Stimulated activated CD8-positive, alpha-beta memory T cell treated with anti-CD3 and anti-CD28 coated beads, Interleukin-12 subunit alpha, Interleukin-12 subunit beta, amount 100 ng/mL, for 1 hour (primary cell): ENCODE results near the gene NAIF1.
"Not testable (repeated sequence)": the region's sequence is repeated elsewhere in the genome, so short reads cannot be mapped to it uniquely, and the experiment has no call there.

Source experiments
- DNase-seq: peaks from one replicate; pipeline ENCODE4 v3.0.0-alpha.2; 2020; ENCODE audit warnings: low read depth

NAIF1 gene

GRCh38 chr9:128085943-128086342 is 18.8 kb upstream of the NAIF1 start:
- no peak for DNase-seq

- no peak for DNase-seq
These were observed 17.6 kb upstream of the NAIF1 start for GRCh38 chr9:128084746-128085145.

GRCh38 chr9:128082151-128082550 is 15.0 kb upstream of the NAIF1 start:
- no peak for DNase-seq

GRCh38 chr9:128081056-128081455 is 13.9 kb upstream of the NAIF1 start:
- DNase-seq, result no peak

GRCh38 chr9:128080206-128080605 is 13.1 kb upstream of the NAIF1 start:
- DNase-seq, result no peak

- no peak for DNase-seq
These were observed 11.6 kb upstream of the NAIF1 start for GRCh38 chr9:128078504-128079434.

GRCh38 chr9:128077847-128078503 is 10.9 kb upstream of the NAIF1 start:
- no peak for DNase-seq

GRCh38 chr9:128073253-128073886 is 6.2 kb upstream of the NAIF1 start:
- no peak for DNase-seq

GRCh38 chr9:128072144-128073021 is 5.3 kb upstream of the NAIF1 start:
- peak; percentile 46 for DNase-seq

GRCh38 chr9:128071475-128071874 is 4.4 kb upstream of the NAIF1 start:
- not testable (repeated sequence) for DNase-seq

- no peak for DNase-seq
These were observed 3.8 kb upstream of the NAIF1 start for GRCh38 chr9:128070874-128071273.

- DNase-seq, result no peak
These were observed 1.5 kb upstream of the NAIF1 start for GRCh38 chr9:128068386-128069205.

- peak; percentile 100 for DNase-seq
These were observed 695 bp upstream of the NAIF1 start, which contains the start of gene SLC25A25 for GRCh38 chr9:128067645-128068385. SLC25A25 (plus strand) TSS chr9:128068232; CDS start chr9:128068320, 88 bp downstream.

GRCh38 chr9:128065907-128066712 is 1.0 kb downstream of the NAIF1 start:
- no peak for DNase-seq

GRCh38 chr9:128062846-128063831 is 4.0 kb downstream of the NAIF1 start:
- no peak for DNase-seq

GRCh38 chr9:128062279-128062678 is 4.8 kb downstream of the NAIF1 start:
- no peak for DNase-seq

GRCh38 chr9:128061275-128061960 is 5.7 kb downstream of the NAIF1 start:
- DNase-seq, result no peak
